ENCODE results near the gene PCIF1.

Gene PCIF1

DNA sequence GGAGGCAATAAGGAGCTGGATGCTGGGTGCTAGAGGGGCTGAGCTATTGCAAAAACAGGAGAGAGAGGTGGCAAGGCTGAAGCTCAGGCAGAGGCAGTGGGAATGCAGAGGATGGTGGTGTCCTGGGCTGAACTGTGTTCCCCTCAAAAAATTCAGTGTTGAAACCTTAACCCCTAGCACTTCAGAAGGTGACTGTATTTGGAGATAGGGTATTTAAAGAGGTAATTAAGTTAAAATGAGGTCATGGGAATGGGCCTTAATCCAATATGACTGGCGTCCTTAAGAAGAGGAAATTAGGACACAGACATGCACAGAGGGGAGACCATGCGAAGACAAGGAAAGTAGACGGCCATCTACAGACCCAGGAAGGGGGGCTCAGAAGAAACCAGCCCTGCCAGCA, 62.7 kb downstream of the PCIF1 start:
- DNase-seq: no peak

Data from NCI-H2081 treated with DMSO at 0.1 percent for 48 hours (cell line).